Keratinocyte (primary cell): ENCODE measurements around the gene TBCD.

ENCODE experiments used
- CTCF ChIP-seq, 3 experiments: IDR thresholded peaks in 1 of 3; conservative IDR thresholded peaks in 1 of 3; optimal IDR thresholded peaks in 1 of 3; 2 replicates in 2 of 3; 3 replicates in 1 of 3; pipeline versions ENCODE3 to v1.5.1; 2011; ENCODE audit warnings: low read length in 3 of 3, mild to moderate bottlenecking in 3 of 3, moderate library complexity in 2 of 3, control low read depth in 1 of 3, inconsistent platforms in 1 of 3; ENCODE audit not compliant: insufficient read depth in 2 of 3; ENCODE audit errors: extremely low read depth in 1 of 3
- EZH2 ChIP-seq: IDR thresholded peaks from one replicate; pipeline ENCODE4 v1.6.1; 2012; ENCODE audit warnings: inconsistent platforms, mild to moderate bottlenecking, low read length, moderate library complexity

GRCh38 chr17:82876149-82876548 lies 124.3 kb downstream of the TBCD start:
- TF ChIP-seq CTCF (optimal IDR thresholded peaks at IDR 0.05 in 1 of 3, IDR thresholded peaks at IDR 0.05 in 1 of 3, conservative IDR thresholded peaks at IDR 0.05 in 1 of 3; ENCODE audit: extremely low read depth in 1 of 3, insufficient read depth in 2 of 3, low read length in 3 of 3) (no peak), EZH2 (no peak)
